HepG2 (cell line): ENCODE results near the gene WDR20. TPM values are rescaled to one million over a fixed set of nuclear protein-coding genes. Genes with fewer than 3 reads are reported as not detected.

Source experiments
- ATAC-seq: fragments of 200-7000 bp; cut with Tn5 transposase; 3 replicates; pipeline ENCODE4 v1.9.1; 2020; ENCODE audit warnings: mild to moderate bottlenecking, moderate library complexity
- BruUV-seq: library from RNA; stranded (reverse); fragments of 400-500 nt; replicated peaks from 2 replicates; lab custom pipeline; 2021; lab: Mats Ljungman, UMichigan
- CTCF ChIA-PET: fragments of 300-600 bp; formaldehyde crosslinking; extraction: SDS; loops from one replicate; lab custom pipeline; 2021; ENCODE audit warnings: low total read pairs, inconsistent platforms, low intra/inter-chr PET ratio; lab: Yijun Ruan, JAX
- POLR2A ChIA-PET: fragments of 350-600 bp; sonication (Branson Sonifier 250); formaldehyde crosslinking; loops from one replicate; lab custom pipeline; 2020; ENCODE audit warnings: antibody characterized with exemption, inconsistent platforms; lab: Yijun Ruan, JAX
- DNase-seq: peaks from one replicate; pipeline ENCODE4 v3.0.0-alpha.2; 2015; ENCODE audit warnings: low spot score
- FAIRE-seq: peaks from 3 replicates; lab custom pipeline; 2011; peaks lifted over from hg19 to GRCh38; lab: Jason Lieb, UNC
- H2AFZ ChIP-seq: one replicate; pipeline ENCODE4 v1.6.1; 2011; ENCODE audit warnings: low read length, inconsistent platforms
- H3K27ac ChIP-seq: fragments of 300-600 bp; 3 replicates; pipeline ENCODE4 v1.8.0; 2011; ENCODE audit warnings: mixed run types, mild to moderate bottlenecking, mixed read lengths, low read length, inconsistent platforms; ENCODE audit not compliant: insufficient read depth; ENCODE audit errors: extremely low read length
- H3K27me3 ChIP-seq, 2 experiments: fragments of 200-600 bp in 1 of 2; 2 replicates in 1 of 2; 3 replicates in 1 of 2; pipeline versions ENCODE4 v1.6.0 to v1.8.0; 2011; ENCODE audit warnings: low read length in 2 of 2, mild to moderate bottlenecking in 2 of 2, moderate library complexity in 2 of 2, inconsistent platforms in 1 of 2; ENCODE audit not compliant: insufficient read depth in 2 of 2, control insufficient read depth in 1 of 2
- H3K36me3 ChIP-seq, 2 experiments: fragments of 200-600 bp in 1 of 2; replicated peaks in 1 of 2; 2 replicates in 1 of 2; 3 replicates in 1 of 2; pipeline versions ENCODE4 v1.5.1 to v1.8.0; 2011; ENCODE audit warnings: low read length in 2 of 2, inconsistent platforms in 1 of 2; ENCODE audit not compliant: insufficient read depth in 2 of 2, control insufficient read depth in 1 of 2
- H3K4me1 ChIP-seq: 2 replicates; pipeline ENCODE4 v1.5.1; 2012; ENCODE audit warnings: low read length, inconsistent platforms; ENCODE audit not compliant: insufficient read depth
- H3K4me2 ChIP-seq: 2 replicates; pipeline ENCODE4 v1.6.0; 2011; ENCODE audit warnings: low read depth, low read length, inconsistent platforms
- H3K4me3 ChIP-seq, 3 experiments: fragments of 200-600 bp in 1 of 3; sonication (generic), shearing (Covaris generic) in 1 of 3; replicated peaks in 1 of 3; 2 replicates each; pipeline ENCODE4 v1.5.1; 2011 to 2016; ENCODE audit warnings: low read length in 3 of 3, inconsistent platforms in 2 of 3, low read depth in 2 of 3, mild to moderate bottlenecking in 2 of 3, control low read depth in 1 of 3, mixed read lengths in 1 of 3; ENCODE audit not compliant: insufficient read depth in 1 of 3
- H3K79me2 ChIP-seq: one replicate; pipeline ENCODE4 v1.6.1; 2011; ENCODE audit warnings: low read length, inconsistent platforms; ENCODE audit not compliant: insufficient read depth
- H3K9ac ChIP-seq: 2 replicates; pipeline ENCODE4 v1.6.0; 2011; ENCODE audit warnings: mild to moderate bottlenecking, low read depth, low read length, inconsistent platforms; ENCODE audit not compliant: insufficient read depth
- H3K9me3 ChIP-seq: 2 replicates; pipeline ENCODE4 v1.5.1; 2012; ENCODE audit warnings: mild to moderate bottlenecking, low read length
- H4K20me1 ChIP-seq: 2 replicates; pipeline ENCODE4 v1.6.0; 2011; ENCODE audit warnings: inconsistent platforms, mild to moderate bottlenecking, low read length, moderate library complexity; ENCODE audit not compliant: insufficient read depth
- ASH2L ChIP-seq: fragments of 300-600, 200-600 bp; sonication (generic); IDR thresholded peaks from 2 replicates; pipeline ENCODE4 v1.7.0; 2017; ENCODE audit warnings: low read depth, mild to moderate bottlenecking, moderate library complexity, mixed read lengths, low read length; ENCODE audit not compliant: insufficient read length
- CREB1 ChIP-seq, 2 experiments: fragments of 450-650 bp in 1 of 2; IDR thresholded peaks; 2 replicates each; pipeline ENCODE4 v1.6.1; 2016 to 2017; ENCODE audit warnings: control low read depth in 1 of 2, mild to moderate bottlenecking in 1 of 2, missing compliant biosample characterization in 1 of 2, missing genetic modification characterization in 1 of 2
- ETV6 ChIP-seq: sonication (generic); formaldehyde crosslinking; conservative IDR thresholded peaks from 2 replicates; pipeline ENCODE4 v1.4.0; 2020; ENCODE audit warnings: missing genetic modification reagents
- GPN1 ChIP-seq: sonication (generic); formaldehyde crosslinking; IDR thresholded peaks from 2 replicates; pipeline ENCODE4 v1.5.1; 2020; ENCODE audit warnings: missing genetic modification reagents, borderline replicate concordance
- HOXA9 ChIP-seq: sonication (generic); formaldehyde crosslinking; IDR thresholded peaks from 2 replicates; pipeline ENCODE4 v1.8.1; 2022; ENCODE audit warnings: missing genetic modification reagents, mild to moderate bottlenecking, moderate library complexity, borderline replicate concordance
- MTF2 ChIP-seq: sonication (generic); formaldehyde crosslinking; IDR thresholded peaks from 2 replicates; pipeline ENCODE4 v1.5.0; 2020; ENCODE audit warnings: missing genetic modification reagents, borderline replicate concordance
- MZF1 ChIP-seq: sonication (generic); formaldehyde crosslinking; IDR thresholded peaks from 2 replicates; pipeline ENCODE4 v1.8.1; 2023; ENCODE audit warnings: mild to moderate bottlenecking, missing genetic modification reagents, borderline replicate concordance
- SAFB2 ChIP-seq: sonication (generic); formaldehyde crosslinking; IDR thresholded peaks from 2 replicates; pipeline ENCODE4 v1.5.1; 2020; ENCODE audit warnings: missing genetic modification reagents, low read depth, mild to moderate bottlenecking, borderline replicate concordance
- SMARCC2 ChIP-seq: fragments of 450-650 bp; IDR thresholded peaks from 2 replicates; pipeline ENCODE4 v1.6.1; 2017; ENCODE audit warnings: antibody characterized with exemption, mild to moderate bottlenecking
- ZBED4 ChIP-seq: sonication (generic); formaldehyde crosslinking; IDR thresholded peaks from 2 replicates; pipeline ENCODE4 v1.4.0; 2020; ENCODE audit warnings: missing genetic modification reagents, borderline replicate concordance
- ZNF547 ChIP-seq: sonication (generic); formaldehyde crosslinking; IDR thresholded peaks from 2 replicates; pipeline ENCODE4 v1.5.1; 2020; ENCODE audit warnings: mild to moderate bottlenecking, missing genetic modification reagents
- ZNF691 ChIP-seq: sonication (generic); formaldehyde crosslinking; IDR thresholded peaks from 2 replicates; pipeline ENCODE4 v1.4.0; 2020; ENCODE audit warnings: missing genetic modification reagents, low read depth, mild to moderate bottlenecking, borderline replicate concordance
- WGBS: methylation state at CpG from one replicate; pipeline ENCODE4 v1.1.6; 2017; ENCODE audit warnings: low lambda C conversion rate; 5-methylcytosine and 5-hydroxymethylcytosine counted together
- in situ Hi-C: cut with HindIII; loops from 2 replicates; pipeline ENCODE4 v1.10.0; 2017; ENCODE audit warnings: low pct_unique_long_range_greater_than_20kb; ENCODE audit not compliant: extremely low pct_ligation_motif_present
- intact Hi-C: fragments of 100-400 bp; cut with micrococcal nuclease; formaldehyde crosslinking; loops from one replicate; pipeline ENCODE4 v1.10.0; 2022; ENCODE audit not compliant: unreplicated experiment
- polyA plus RNA-seq, 8 experiments: library from polyadenylated mRNA; depleted of rRNA in 3 of 8; stranded (reverse) in 7 of 8; unstranded in 1 of 8; fragments of >200 nt; fragmentation: Illumina TruSeq in 4 of 8; extraction: Trizol in 4 of 8; gene quantifications; 2 replicates each; pipeline versions ENCODE4 v1.2.1 to v1.2.3, GENCODE V29; 2011 to 2016; ENCODE audit warnings: low read depth in 4 of 8, missing spikeins in 1 of 8, mixed read lengths in 1 of 8; ENCODE audit not compliant: insufficient read depth in 1 of 8
- total RNA-seq, 5 experiments: library from RNA; depleted of rRNA; stranded (reverse); fragments of >200 nt; fragmentation: Illumina TruSeq; extraction: Trizol; gene quantifications; 2 replicates each; pipeline ENCODE4 v1.2.3, GENCODE V29; 2016; ENCODE audit warnings: low read depth in 1 of 5

WDR20 gene
- total and polyA plus RNA-seq, 2 of the 13 experiments (the other 11 are each of a cell fraction or from before 2014, with no cell fraction given), result 10.4 to 23.2 TPM

GRCh38 chr14:102146423-102146822, 6.7 kb downstream of the WDR20 start:
- DNase-seq, result no peak
- ChIA-PET CTCF (no interaction called here), POLR2A (no interaction called here)
- Histone ChIP-seq H3K79me2 (peaks cover 83% of the 10 kb centered on the region), H3K27ac (no peak overlapping the region), H3K27me3 (no peaks in the 10 kb centered on the region), H2AFZ (no peak overlapping the region), H3K4me2 (no peak overlapping the region), H3K9ac (no peak overlapping the region), H3K9me3 (no peaks in the 10 kb centered on the region), H3K4me3 (no peak overlapping the region), H3K36me3 (peaks cover 4 to 8% of the 10 kb centered on the region in 2 experiments; a peak in 3 of 5 replicates), H3K4me1 (peaks cover 58% of the 10 kb centered on the region), H4K20me1 (peaks cover 15% of the 10 kb centered on the region)
- in situ Hi-C loops (no loop called here), intact Hi-C loops (no loop called here)
- 88% methylated on average over 2 of the region's 2 CpGs for WGBS
- no TSS peak for BruUV-seq
- no peak for ATAC-seq
- no peak for FAIRE-seq
- TF ChIP-seq GPN1 (CRISPR knock-in tag) (no peak), SMARCC2 (no peak), MZF1 (CRISPR knock-in tag) (no peak), HOXA9 (CRISPR knock-in tag) (no peak), ZNF691 (CRISPR knock-in tag) (no peak), SAFB2 (CRISPR knock-in tag) (no peak), CREB1 (IDR thresholded peaks at IDR 0.05) (no peak), CREB1 (CRISPR knock-in tag; IDR thresholded peaks at IDR 0.05) (no peak), ASH2L (no peak), ZBED4 (no peak), ZNF547 (CRISPR knock-in tag) (no peak), MTF2 (CRISPR knock-in tag) (no peak), ETV6 (CRISPR knock-in tag) (no peak)
